ENCODE data around the gene SOCS6.

- no peak for TF ChIP-seq CTCF (IDR thresholded peaks at IDR 0.05)
- no peak for TF ChIP-seq POLR2A (IDR thresholded peaks at IDR 0.05)
These were observed 82.2 kb downstream of the SOCS6 start for GRCh38 chr18:70370762-70371733.
